ENCODE results near the gene BMPER. TPM values are rescaled to one million over a fixed set of nuclear protein-coding genes. Genes with fewer than 3 reads are reported as not detected.

BMPER gene
- polyA plus RNA-seq, 1 donor from 2014 or later, result 2.1 TPM

GRCh38 chr7:33982425-33982786 lies 77.1 kb downstream of the BMPER start:
- no peaks in the 10 kb centered on the region for H3F3A ChIP-seq (ENCODE audit: insufficient read depth, low read length, poor library complexity, severe bottlenecking)
- no peak overlapping the region for H3K4me3 ChIP-seq (ENCODE audit: low read length)
- no peaks in the 10 kb centered on the region for H3K9me2 ChIP-seq (ENCODE audit: insufficient read depth, low read length)
- H2AFZ ChIP-seq (ENCODE audit: low read depth, low read length), result no peak overlapping the region
- H3K79me2 ChIP-seq (replicated peaks; ENCODE audit: insufficient read depth, low read length), result no peaks in the 10 kb centered on the region
- no peaks in the 10 kb centered on the region for H3K27me3 ChIP-seq (ENCODE audit: insufficient read depth, low read depth, low read length)
- no peak overlapping the region for H3K4me2 ChIP-seq (ENCODE audit: low read length)
- TF ChIP-seq POLR2AphosphoS5 (IDR thresholded peaks at IDR 0.05) (no peak), MXI1 (conservative IDR thresholded peaks at IDR 0.05; ENCODE audit: poor library complexity, severe bottlenecking) (no peak), EP300 (conservative IDR thresholded peaks at IDR 0.05; ENCODE audit: poor library complexity, severe bottlenecking) (no peak), RAD21 (conservative IDR thresholded peaks at IDR 0.05) (no peak), EZH2 (IDR thresholded peaks at IDR 0.05; ENCODE audit: borderline replicate concordance, insufficient read depth, low read length, poor library complexity, severe bottlenecking) (no peak), SMC3 (conservative IDR thresholded peaks at IDR 0.05; ENCODE audit: poor library complexity) (no peak), REST (IDR thresholded peaks at IDR 0.05; ENCODE audit: borderline replicate concordance) (no peak), CTCF (IDR thresholded peaks at IDR 0.05; ENCODE audit: poor library complexity, severe bottlenecking) (no peak), TAF1 (IDR thresholded peaks at IDR 0.05; ENCODE audit: low read depth) (no peak)
- H3K9ac ChIP-seq (ENCODE audit: low read length), result no peak overlapping the region
- H3K36me3 ChIP-seq (ENCODE audit: insufficient read depth, low read length), result no peaks in the 10 kb centered on the region
- no peaks in the 10 kb centered on the region for H3K9me3 ChIP-seq (ENCODE audit: low read length)
- no peaks in the 10 kb centered on the region for H4K20me1 ChIP-seq (ENCODE audit: insufficient read depth)
- H3K27ac ChIP-seq (ENCODE audit: low read length), result no peak overlapping the region

GRCh38 chr7:33986451-33986850 lies 81.1 kb downstream of the BMPER start:
- H3K27ac ChIP-seq (ENCODE audit: low read length), result no peak overlapping the region

More at GRCh38 chr7:33986451-33986850, 81.1 kb downstream of the BMPER start:
- Histone ChIP-seq H3K27me3 (ENCODE audit: insufficient read depth, low read depth, low read length) (no peaks in the 10 kb centered on the region), H3K9me3 (ENCODE audit: low read length) (no peaks in the 10 kb centered on the region), H3K9me2 (ENCODE audit: insufficient read depth, low read length) (no peaks in the 10 kb centered on the region), H4K20me1 (ENCODE audit: insufficient read depth) (no peaks in the 10 kb centered on the region), H3K9ac (ENCODE audit: low read length) (no peak overlapping the region), H3K4me3 (ENCODE audit: low read length) (no peak overlapping the region), H3F3A (ENCODE audit: insufficient read depth, low read length, poor library complexity, severe bottlenecking) (no peaks in the 10 kb centered on the region), H3K79me2 (replicated peaks; ENCODE audit: insufficient read depth, low read length) (no peaks in the 10 kb centered on the region), H2AFZ (ENCODE audit: low read depth, low read length) (no peak overlapping the region), H3K4me2 (ENCODE audit: low read length) (no peak overlapping the region), H3K36me3 (ENCODE audit: insufficient read depth, low read length) (no peaks in the 10 kb centered on the region)
- TF ChIP-seq REST (IDR thresholded peaks at IDR 0.05; ENCODE audit: borderline replicate concordance), result no peak
- no peak for TF ChIP-seq CTCF (IDR thresholded peaks at IDR 0.05; ENCODE audit: poor library complexity, severe bottlenecking)
- no peak for TF ChIP-seq POLR2AphosphoS5 (IDR thresholded peaks at IDR 0.05)
- TF ChIP-seq MXI1 (conservative IDR thresholded peaks at IDR 0.05; ENCODE audit: poor library complexity, severe bottlenecking), result no peak
- TF ChIP-seq RAD21 (conservative IDR thresholded peaks at IDR 0.05), result no peak
- TF ChIP-seq SMC3 (conservative IDR thresholded peaks at IDR 0.05; ENCODE audit: poor library complexity), result no peak
- TF ChIP-seq TAF1 (IDR thresholded peaks at IDR 0.05; ENCODE audit: low read depth), result no peak
- TF ChIP-seq EZH2 (IDR thresholded peaks at IDR 0.05; ENCODE audit: borderline replicate concordance, insufficient read depth, low read length, poor library complexity, severe bottlenecking), result no peak
- TF ChIP-seq EP300 (conservative IDR thresholded peaks at IDR 0.05; ENCODE audit: poor library complexity, severe bottlenecking), result no peak

Data from neural cell (in vitro differentiated cells).